ENCODE measurements around the gene SOS1.

SOS1 gene

DNA sequence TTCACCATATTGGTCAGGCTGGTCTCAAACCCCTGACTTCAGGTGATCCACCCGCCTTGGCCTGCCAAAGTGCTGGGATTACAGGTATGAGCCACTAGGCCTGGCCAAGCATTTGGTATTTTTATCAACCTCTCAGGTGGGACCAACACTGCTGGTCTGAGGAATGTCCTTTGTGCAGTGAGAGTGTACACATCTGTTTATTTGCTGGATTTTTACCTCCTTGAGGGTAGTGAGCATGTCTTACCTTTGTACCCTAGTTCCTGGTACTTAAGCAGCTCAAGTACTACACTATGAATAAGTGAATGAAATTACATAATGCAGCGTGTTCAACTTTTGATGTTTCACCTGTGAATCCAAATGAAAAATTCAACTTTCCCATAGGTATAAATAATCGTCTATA is 29.8 kb downstream of the SOS1 start:
- TF ChIP-seq, protein P1, sequence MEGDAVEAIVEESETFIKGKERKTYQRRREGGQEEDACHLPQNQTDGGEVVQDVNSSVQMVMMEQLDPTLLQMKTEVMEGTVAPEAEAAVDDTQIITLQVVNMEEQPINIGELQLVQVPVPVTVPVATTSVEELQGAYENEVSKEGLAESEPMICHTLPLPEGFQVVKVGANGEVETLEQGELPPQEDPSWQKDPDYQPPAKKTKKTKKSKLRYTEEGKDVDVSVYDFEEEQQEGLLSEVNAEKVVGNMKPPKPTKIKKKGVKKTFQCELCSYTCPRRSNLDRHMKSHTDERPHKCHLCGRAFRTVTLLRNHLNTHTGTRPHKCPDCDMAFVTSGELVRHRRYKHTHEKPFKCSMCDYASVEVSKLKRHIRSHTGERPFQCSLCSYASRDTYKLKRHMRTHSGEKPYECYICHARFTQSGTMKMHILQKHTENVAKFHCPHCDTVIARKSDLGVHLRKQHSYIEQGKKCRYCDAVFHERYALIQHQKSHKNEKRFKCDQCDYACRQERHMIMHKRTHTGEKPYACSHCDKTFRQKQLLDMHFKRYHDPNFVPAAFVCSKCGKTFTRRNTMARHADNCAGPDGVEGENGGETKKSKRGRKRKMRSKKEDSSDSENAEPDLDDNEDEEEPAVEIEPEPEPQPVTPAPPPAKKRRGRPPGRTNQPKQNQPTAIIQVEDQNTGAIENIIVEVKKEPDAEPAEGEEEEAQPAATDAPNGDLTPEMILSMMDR (IDR thresholded peaks at IDR 0.05; ENCODE audit: control insufficient read depth, extremely low read depth, insufficient read depth), result no peak
- DNase-seq (ENCODE audit: low read depth), result no peak

DNA sequence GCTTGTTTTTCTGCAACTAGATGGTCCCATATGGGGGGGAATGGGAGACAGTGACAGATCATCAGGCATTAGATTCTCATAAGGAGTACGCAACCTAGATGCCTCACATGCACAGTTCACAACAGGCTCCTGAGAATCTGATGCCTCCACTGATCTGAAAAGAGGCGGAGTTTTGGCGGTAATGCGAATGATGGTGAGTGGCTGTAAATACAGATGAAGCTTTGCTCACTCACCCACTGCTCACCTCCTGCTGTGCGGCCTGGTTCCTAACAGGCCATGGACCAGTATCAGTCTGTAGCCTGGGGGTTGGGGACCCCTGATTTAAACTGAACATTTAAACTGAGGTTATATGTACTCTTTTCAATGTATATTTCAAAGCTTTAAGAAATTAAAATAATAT is 40.7 kb downstream of the SOS1 start:
- no peak overlapping the region for H3K4me3 ChIP-seq (ENCODE audit: low read depth, low read length)
- TF ChIP-seq, protein P1 (IDR thresholded peaks at IDR 0.05; ENCODE audit: control insufficient read depth, extremely low read depth, insufficient read depth), result no peak
- no peak for DNase-seq (ENCODE audit: low read depth)

More for the DNA sequence above, 29.8 kb downstream of the SOS1 start:
- no peak overlapping the region for H3K4me3 ChIP-seq (ENCODE audit: low read depth, low read length)

DNA sequence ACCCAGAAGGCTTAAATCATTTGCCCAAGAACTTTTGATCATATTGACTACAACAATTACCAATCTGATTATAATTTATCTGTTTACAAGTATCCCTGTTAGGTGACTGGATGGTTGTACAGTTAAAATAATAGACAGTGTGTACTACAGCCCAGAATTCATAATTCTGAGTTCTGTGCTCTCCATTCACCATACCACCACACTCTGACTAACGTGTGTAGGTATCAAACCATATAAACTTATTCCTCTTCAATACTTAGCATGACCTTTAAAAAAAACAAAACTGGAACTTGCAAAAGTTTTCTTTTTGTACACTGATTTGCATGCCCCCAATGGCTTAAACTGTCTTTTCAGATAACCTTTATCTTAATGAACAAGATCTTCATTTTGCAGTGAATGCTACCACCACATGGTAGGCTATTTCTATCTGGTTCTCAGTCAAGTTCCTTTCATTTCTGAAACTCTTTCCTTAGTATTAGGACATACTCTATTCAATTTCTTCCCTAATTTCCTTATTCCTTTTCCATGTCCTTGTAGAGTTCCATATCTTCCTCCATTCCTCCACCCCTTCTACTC is 50.9 kb downstream of the SOS1 start:
- no peak overlapping the region for H3K4me3 ChIP-seq (ENCODE audit: low read depth, low read length)
- no peak for DNase-seq (ENCODE audit: low read depth)
- TF ChIP-seq, protein P1 (IDR thresholded peaks at IDR 0.05; ENCODE audit: control insufficient read depth, extremely low read depth, insufficient read depth), result no peak

DNA sequence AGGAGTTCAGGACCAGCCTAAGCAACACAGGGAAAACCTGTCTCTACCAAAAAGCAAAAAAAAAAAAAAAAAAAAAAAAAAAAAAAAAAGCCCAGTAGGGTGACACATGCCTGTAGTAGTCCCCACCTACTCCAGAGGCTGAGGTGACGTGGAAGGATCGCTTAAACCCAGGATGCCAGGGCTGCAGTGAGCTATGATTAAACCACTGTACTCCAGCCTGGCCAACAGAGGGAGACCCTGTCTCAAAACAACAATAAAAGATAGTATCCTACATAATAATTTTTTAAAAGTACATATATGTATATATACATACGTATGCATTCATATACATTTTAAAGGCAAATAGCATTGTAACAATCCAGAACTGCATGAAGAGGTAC is 51.7 kb downstream of the SOS1 start:
- DNase-seq (ENCODE audit: low read depth), result no peak
- TF ChIP-seq, protein P1 (IDR thresholded peaks at IDR 0.05; ENCODE audit: control insufficient read depth, extremely low read depth, insufficient read depth), result 0 out of 2 replicates have a peak, but pooled peaks have one; percentile 14
- H3K4me3 ChIP-seq (ENCODE audit: low read depth, low read length), result no peak overlapping the region

DNA sequence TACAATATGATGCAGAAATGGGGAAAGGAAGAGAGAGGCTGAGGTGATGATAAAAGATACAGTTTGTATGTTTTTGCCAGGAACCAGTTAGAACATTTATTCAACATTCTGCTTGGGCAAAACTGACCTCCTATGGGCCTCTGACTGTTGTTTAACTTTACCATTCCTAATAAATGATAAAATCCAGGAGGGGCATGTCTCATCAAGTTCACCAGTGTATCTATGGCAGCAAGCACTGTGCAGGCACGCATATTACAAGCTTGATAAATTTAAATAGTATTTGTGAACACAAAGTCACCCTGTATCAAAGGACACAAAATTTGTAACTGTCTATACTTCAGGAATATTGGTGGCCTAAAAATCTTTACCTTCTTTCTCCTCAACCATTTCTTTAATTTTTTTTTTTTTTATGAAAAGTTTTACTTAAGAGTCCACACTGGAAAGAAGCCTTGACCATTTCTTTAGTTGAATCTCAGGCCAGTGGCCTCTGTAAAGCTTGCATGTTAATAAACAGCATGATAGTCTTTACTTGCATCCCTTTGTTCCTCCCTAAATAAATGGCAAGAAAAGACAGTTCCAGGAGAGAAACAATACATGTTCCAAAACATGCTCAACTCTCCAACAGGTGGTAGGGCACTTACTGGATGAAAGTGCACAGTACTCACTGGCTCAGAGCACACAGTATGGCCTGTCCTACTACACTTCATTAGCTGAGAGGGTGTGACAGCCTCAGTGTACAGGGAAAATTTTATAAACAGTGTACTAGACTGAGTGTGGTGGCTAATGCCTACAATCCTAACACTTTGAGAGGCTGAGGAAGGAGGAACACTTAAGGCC is 52.3 kb downstream of the SOS1 start:
- TF ChIP-seq, protein P1 (IDR thresholded peaks at IDR 0.05; ENCODE audit: control insufficient read depth, extremely low read depth, insufficient read depth), result no peak
- H3K4me3 ChIP-seq (ENCODE audit: low read depth, low read length), result no peak overlapping the region
- no peak for DNase-seq (ENCODE audit: low read depth)

DNA sequence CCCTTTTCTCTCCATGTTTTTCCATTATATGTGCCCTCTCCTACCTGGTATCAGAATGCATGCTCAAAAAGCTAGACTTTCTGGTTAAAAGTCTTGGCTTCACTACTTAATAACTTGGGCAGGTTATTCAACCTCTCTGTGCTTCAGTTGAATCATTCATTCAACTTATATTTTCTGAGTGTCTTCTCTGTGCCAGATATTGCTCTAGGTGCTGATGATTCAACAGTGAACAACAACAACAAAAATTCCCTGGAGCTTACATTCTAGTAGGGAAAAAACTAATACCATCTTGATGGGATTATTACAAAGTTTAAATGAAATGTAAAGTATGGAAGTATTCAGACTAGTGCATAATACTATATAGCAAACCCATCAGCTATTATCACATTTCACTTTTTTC is 55.2 kb downstream of the SOS1 start:
- no peak overlapping the region for H3K4me3 ChIP-seq (ENCODE audit: low read depth, low read length)
- DNase-seq (ENCODE audit: low read depth), result no peak
- TF ChIP-seq, protein P1 (IDR thresholded peaks at IDR 0.05; ENCODE audit: control insufficient read depth, extremely low read depth, insufficient read depth), result no peak

Data from LNCaP clone FGC (cell line).